DND-41 (cell line): ENCODE data around the gene ADAMTSL4.

Experiments used
- ATAC-seq: fragments of 200-7000 bp; cut with Tn5 transposase; 3 replicates; pipeline ENCODE4 v1.9.1; 2021; ENCODE audit warnings: low read depth; ENCODE audit not compliant: insufficient read depth
- DNase-seq: peaks from one replicate; pipeline ENCODE4 v3.0.0-alpha.2; 2020
- H2AFZ ChIP-seq: 2 replicates; pipeline ENCODE4 v1.6.0; 2012; ENCODE audit warnings: low read depth, low read length
- H3K27ac ChIP-seq: 2 replicates; pipeline ENCODE4 v1.5.1; 2012; ENCODE audit warnings: low read length, inconsistent platforms
- H3K27me3 ChIP-seq: fragments of 200-600 bp; sonication (generic); 2 replicates; pipeline ENCODE4 v1.6.0; 2012; ENCODE audit warnings: low read length, mild to moderate bottlenecking, inconsistent platforms; ENCODE audit not compliant: insufficient read depth, poor library complexity
- H3K36me3 ChIP-seq: 2 replicates; pipeline ENCODE4 v1.5.1; 2012; ENCODE audit warnings: low read length, inconsistent platforms; ENCODE audit not compliant: insufficient read depth
- H3K4me1 ChIP-seq: 2 replicates; pipeline ENCODE4 v1.5.1; 2012; ENCODE audit warnings: mild to moderate bottlenecking, low read length; ENCODE audit not compliant: insufficient read depth
- H3K4me2 ChIP-seq: 2 replicates; pipeline ENCODE4 v1.6.0; 2012; ENCODE audit warnings: mild to moderate bottlenecking, moderate library complexity, low read length, inconsistent platforms; ENCODE audit not compliant: insufficient read depth
- H3K4me3 ChIP-seq, 2 experiments: fragments of 200-600 bp in 1 of 2; shearing (Covaris generic) in 1 of 2; 2 replicates each; pipeline ENCODE4 v1.5.1; 2012 to 2016; ENCODE audit warnings: inconsistent platforms in 2 of 2, low read length in 2 of 2, mild to moderate bottlenecking in 2 of 2, low read depth in 1 of 2, moderate library complexity in 1 of 2
- H3K79me2 ChIP-seq: 2 replicates; pipeline ENCODE4 v1.6.0; 2012; ENCODE audit warnings: low read length, inconsistent platforms; ENCODE audit not compliant: insufficient read depth
- H3K9ac ChIP-seq: 2 replicates; pipeline ENCODE4 v1.6.0; 2012; ENCODE audit warnings: low read depth, mild to moderate bottlenecking, inconsistent platforms, low read length, moderate library complexity
- H3K9me3 ChIP-seq: 2 replicates; pipeline ENCODE4 v1.5.1; 2012; ENCODE audit warnings: low read length, moderate library complexity, mild to moderate bottlenecking, inconsistent platforms; ENCODE audit not compliant: insufficient read depth, severe bottlenecking
- H4K20me1 ChIP-seq: 2 replicates; pipeline ENCODE4 v1.6.0; 2012; ENCODE audit warnings: low read length; ENCODE audit not compliant: insufficient read depth
- EZH2 ChIP-seq: IDR thresholded peaks from 3 replicates; pipeline ENCODE4 v1.6.1; 2012; ENCODE audit warnings: borderline replicate concordance, low read depth, mild to moderate bottlenecking, moderate library complexity, low read length, inconsistent platforms; ENCODE audit not compliant: severe bottlenecking
- TF ChIP-seq, protein P1 (sequence below): IDR thresholded peaks from 2 replicates; pipeline ENCODE4 v1.5.1; 2012; ENCODE audit warnings: borderline replicate concordance, low read length, moderate library complexity, mild to moderate bottlenecking; ENCODE audit not compliant: poor library complexity, severe bottlenecking; ENCODE audit errors: extremely low read depth

The ADAMTSL4 gene

DNA sequence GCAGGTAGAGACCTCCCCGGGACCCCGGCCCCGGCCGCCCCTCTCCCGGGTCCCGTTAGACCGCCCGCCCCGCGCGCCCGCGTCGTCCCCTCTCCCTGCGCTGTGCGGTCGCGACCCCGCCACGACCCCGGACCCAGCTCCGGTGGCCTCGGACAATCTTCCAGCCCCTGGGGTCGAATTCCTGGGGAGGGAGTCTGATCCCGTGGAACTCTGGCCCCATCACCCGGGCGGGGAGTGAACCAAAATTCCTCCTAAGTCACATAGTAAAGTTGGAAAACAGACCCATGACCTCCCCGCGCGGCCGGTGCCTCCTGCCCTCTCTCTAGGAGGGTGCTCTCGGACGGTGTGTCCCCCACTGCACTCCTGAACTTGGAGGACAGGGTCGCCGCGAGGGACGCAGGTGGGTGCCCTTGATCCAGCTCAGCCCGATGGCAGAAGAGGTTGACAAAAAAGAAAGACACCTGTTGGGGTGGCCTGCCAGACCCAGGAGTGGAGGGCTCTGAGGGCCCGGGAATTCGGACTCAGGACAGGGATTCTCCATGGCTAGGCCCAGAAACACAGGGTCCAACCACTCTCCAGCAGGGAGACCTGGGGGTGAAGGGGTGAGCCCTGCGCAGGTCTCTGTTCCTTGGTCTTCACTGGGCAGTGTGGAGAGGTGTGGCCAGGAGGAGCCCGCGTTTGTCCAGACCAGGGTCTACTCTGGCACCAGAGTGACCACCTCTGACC, 451 bp downstream of the ADAMTSL4 start:
- no peaks in the 10 kb centered on the region for H3K9me3 ChIP-seq
- DNase-seq = no peak
- H2AFZ ChIP-seq = no peak overlapping the region
- H3K36me3 ChIP-seq = no peaks in the 10 kb centered on the region
- H3K4me2 ChIP-seq = no peak overlapping the region
- no peaks in the 10 kb centered on the region for H4K20me1 ChIP-seq
- no peak overlapping the region for H3K9ac ChIP-seq
- TF ChIP-seq EZH2 = no peak
- TF ChIP-seq, protein P1, sequence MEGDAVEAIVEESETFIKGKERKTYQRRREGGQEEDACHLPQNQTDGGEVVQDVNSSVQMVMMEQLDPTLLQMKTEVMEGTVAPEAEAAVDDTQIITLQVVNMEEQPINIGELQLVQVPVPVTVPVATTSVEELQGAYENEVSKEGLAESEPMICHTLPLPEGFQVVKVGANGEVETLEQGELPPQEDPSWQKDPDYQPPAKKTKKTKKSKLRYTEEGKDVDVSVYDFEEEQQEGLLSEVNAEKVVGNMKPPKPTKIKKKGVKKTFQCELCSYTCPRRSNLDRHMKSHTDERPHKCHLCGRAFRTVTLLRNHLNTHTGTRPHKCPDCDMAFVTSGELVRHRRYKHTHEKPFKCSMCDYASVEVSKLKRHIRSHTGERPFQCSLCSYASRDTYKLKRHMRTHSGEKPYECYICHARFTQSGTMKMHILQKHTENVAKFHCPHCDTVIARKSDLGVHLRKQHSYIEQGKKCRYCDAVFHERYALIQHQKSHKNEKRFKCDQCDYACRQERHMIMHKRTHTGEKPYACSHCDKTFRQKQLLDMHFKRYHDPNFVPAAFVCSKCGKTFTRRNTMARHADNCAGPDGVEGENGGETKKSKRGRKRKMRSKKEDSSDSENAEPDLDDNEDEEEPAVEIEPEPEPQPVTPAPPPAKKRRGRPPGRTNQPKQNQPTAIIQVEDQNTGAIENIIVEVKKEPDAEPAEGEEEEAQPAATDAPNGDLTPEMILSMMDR = no peak
- peaks cover 6% of the 10 kb centered on the region; the same call in 1 of the 2 replicates for H3K4me1 ChIP-seq
- no peaks in the 10 kb centered on the region for H3K79me2 ChIP-seq
- H3K4me3 ChIP-seq = no peak overlapping the region
- no peak overlapping the region for H3K27ac ChIP-seq
- no peak for ATAC-seq
- peaks cover 11% of the 10 kb centered on the region for H3K27me3 ChIP-seq

DNA sequence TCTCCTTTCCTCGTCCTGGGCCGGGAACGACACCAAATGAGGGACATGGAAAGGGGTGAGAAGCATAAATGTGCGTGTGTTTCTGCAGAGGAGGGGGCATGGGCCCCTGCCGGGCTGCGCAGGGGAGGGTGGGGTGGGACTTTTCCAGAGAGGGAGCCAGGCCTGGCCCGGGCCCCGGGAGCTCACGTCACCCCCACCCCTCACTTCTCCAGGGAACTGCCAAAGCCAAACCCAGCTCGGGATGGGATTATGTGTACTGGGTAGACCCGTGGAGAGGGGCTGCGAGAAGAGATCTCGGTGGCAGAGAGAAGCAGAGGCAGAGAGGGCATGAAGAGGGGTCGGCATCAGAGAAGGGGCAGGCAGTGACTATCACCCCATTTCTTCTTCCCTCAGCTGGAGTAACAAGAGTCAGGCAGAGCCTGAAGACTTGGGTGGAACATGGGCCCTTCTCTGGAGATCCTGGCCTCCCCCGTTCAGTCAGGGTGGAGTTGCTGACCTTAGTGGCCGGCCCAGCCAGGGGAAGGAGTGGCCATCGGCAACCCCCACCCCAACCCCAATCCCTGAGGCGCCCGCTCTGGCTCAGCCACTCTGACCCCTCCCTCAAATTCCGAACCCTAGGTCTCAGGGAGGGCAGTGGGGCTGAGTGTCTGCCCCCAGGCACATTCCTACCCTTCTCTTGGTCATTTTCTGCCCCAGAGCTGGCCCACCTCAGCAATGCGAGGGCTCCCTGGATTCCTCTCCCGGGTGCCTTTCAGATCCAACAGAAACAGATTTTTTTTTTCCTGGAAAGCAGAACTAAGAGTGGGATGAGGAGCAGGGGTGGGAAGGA, 1.2 kb downstream of the ADAMTSL4 start:
- Histone ChIP-seq H3K27ac (no peak overlapping the region), H3K9ac (no peak overlapping the region), H3K4me2 (no peak overlapping the region), H3K27me3 (peaks cover 11% of the 10 kb centered on the region), H4K20me1 (no peaks in the 10 kb centered on the region), H3K4me3 (no peak overlapping the region), H3K79me2 (no peaks in the 10 kb centered on the region), H2AFZ (no peak overlapping the region), H3K9me3 (no peaks in the 10 kb centered on the region), H3K4me1 (peaks cover 6% of the 10 kb centered on the region; the same call in 1 of the 2 replicates), H3K36me3 (no peaks in the 10 kb centered on the region)
- TF ChIP-seq EZH2 = no peak
- TF ChIP-seq, protein P1 = no peak
- ATAC-seq (no peak), DNase-seq (no peak)

DNA sequence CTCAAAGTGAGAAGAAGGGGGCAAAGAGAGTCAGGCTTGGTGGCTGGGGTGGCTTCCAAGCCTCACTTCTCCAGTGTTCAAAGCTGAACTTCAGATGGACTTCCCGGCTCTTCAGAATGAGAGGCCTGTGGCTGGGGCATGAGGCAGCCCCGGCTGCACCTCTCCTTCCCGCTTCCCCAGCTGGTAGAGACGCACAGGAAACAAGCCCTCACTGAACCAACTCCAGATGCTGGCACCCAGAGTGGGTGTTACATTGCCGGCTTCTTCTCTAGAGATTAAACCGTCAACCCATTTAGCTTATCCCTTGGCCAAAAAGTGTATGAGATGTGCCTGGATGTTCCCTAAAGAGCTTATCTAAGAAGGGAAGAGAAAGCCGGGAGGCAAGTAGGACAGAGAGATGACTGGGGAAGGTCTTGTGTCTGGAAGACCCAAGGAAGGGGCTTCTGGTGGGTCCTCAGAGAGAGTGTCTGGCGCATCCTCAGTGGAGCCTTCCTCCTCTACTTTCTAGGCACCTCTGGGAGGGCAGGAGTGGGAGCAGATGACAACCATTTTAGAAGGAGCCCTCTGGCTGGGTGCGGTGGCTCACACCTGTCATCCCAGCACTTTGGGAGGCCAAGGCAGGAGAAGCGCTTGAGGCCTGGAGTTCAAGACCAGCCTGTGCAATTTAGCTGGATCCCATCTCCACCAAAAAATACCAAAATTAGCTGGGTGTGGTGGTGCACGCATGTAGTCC, 2.0 kb downstream of the ADAMTSL4 start:
- TF ChIP-seq EZH2 = no peak
- TF ChIP-seq, protein P1 = no peak
- Histone ChIP-seq H3K27me3 (peaks cover 11% of the 10 kb centered on the region), H3K4me1 (peaks cover 6% of the 10 kb centered on the region; the same call in 1 of the 2 replicates), H3K9ac (no peak overlapping the region), H3K9me3 (no peaks in the 10 kb centered on the region), H3K4me3 (no peak overlapping the region), H3K79me2 (no peaks in the 10 kb centered on the region), H3K36me3 (no peaks in the 10 kb centered on the region), H3K4me2 (no peak overlapping the region), H3K27ac (no peak overlapping the region), H4K20me1 (no peaks in the 10 kb centered on the region), H2AFZ (no peak overlapping the region)
- ATAC-seq (peak; percentile 48), DNase-seq (no peak)
